Jurkat, Clone E6-1 (cell line): Measurements from ENCODE around the gene MYO7A. TPM values are rescaled to one million over a fixed set of nuclear protein-coding genes. Genes with fewer than 3 reads are reported as not detected.

ENCODE experiments used
- DNase-seq: peaks from one replicate; pipeline ENCODE4 v3.0.0-alpha.2; 2011; ENCODE audit warnings: low read depth, low spot score
- H3K4me3 ChIP-seq: 2 replicates; pipeline ENCODE4 v1.5.1; 2011; ENCODE audit warnings: mild to moderate bottlenecking, low read length, control low read depth, moderate library complexity
- polyA plus RNA-seq: library from polyadenylated mRNA; unstranded; fragments of >200 nt; gene quantifications from one replicate; pipeline ENCODE4 v1.2.1, GENCODE V29; 2012; ENCODE audit warnings: missing spikeins; ENCODE audit not compliant: insufficient read length, insufficient read depth

Gene MYO7A
- 3.8 TPM for polyA plus RNA-seq

GRCh38 chr11:77127920-77128691 is at the start of gene MYO7A:
MYO7A (plus strand) TSS chr11:77128246; CDS start chr11:77130635, 2,389 bp downstream.
- peak within 1 kb of the TSS; percentile 45 for H3K4me3 ChIP-seq
- DNase-seq: no peak

GRCh38 chr11:77079666-77080065 is 48.4 kb upstream of the MYO7A start:
- no peak for DNase-seq
- H3K4me3 ChIP-seq: no peak overlapping the region

GRCh38 chr11:77080643-77081210 is 47.3 kb upstream of the MYO7A start:
- no peak for DNase-seq
- H3K4me3 ChIP-seq: no peak overlapping the region

GRCh38 chr11:77081381-77081851 is 46.6 kb upstream of the MYO7A start:
- no peak overlapping the region for H3K4me3 ChIP-seq
- no peak for DNase-seq

GRCh38 chr11:77081976-77082836 is 45.8 kb upstream of the MYO7A start:
- H3K4me3 ChIP-seq: no peak overlapping the region
- no peak for DNase-seq

- H3K4me3 ChIP-seq: no peak overlapping the region
- no peak for DNase-seq
These were observed 45.0 kb upstream of the MYO7A start for GRCh38 chr11:77082838-77083565.

- no peak for DNase-seq
- H3K4me3 ChIP-seq: no peak overlapping the region
These were observed 44.3 kb upstream of the MYO7A start for GRCh38 chr11:77083566-77084245.

GRCh38 chr11:77084581-77085191 is 43.4 kb upstream of the MYO7A start:
- H3K4me3 ChIP-seq: no peak overlapping the region
- DNase-seq: no peak

GRCh38 chr11:77085652-77086051 is 42.4 kb upstream of the MYO7A start:
- no peak for DNase-seq
- H3K4me3 ChIP-seq: no peak overlapping the region

- DNase-seq: no peak
- no peak overlapping the region for H3K4me3 ChIP-seq
These were observed 41.2 kb upstream of the MYO7A start for GRCh38 chr11:77086521-77087472.

- DNase-seq: no peak
- no peak overlapping the region for H3K4me3 ChIP-seq
These were observed 40.3 kb upstream of the MYO7A start for GRCh38 chr11:77087723-77088225.

GRCh38 chr11:77088236-77089003 is 39.6 kb upstream of the MYO7A start:
- no peak overlapping the region for H3K4me3 ChIP-seq
- no peak for DNase-seq

- DNase-seq: no peak
- no peak overlapping the region for H3K4me3 ChIP-seq
These were observed 39.0 kb upstream of the MYO7A start for GRCh38 chr11:77089004-77089545.

- H3K4me3 ChIP-seq: no peak overlapping the region
- DNase-seq: no peak
These were observed 38.0 kb upstream of the MYO7A start for GRCh38 chr11:77090046-77090372.

GRCh38 chr11:77090373-77091111 is 37.5 kb upstream of the MYO7A start:
- no peak for DNase-seq
- H3K4me3 ChIP-seq: no peak overlapping the region
